Common myeloid progenitor, CD34-positive (primary cell): ENCODE data around the gene GMPR.

Experiments
- CTCF ChIA-PET: fragments of 350-600 bp; sonication (Branson Sonifier 250); formaldehyde crosslinking; loops from one replicate; lab custom pipeline; 2021; ENCODE audit warnings: antibody characterized with exemption; lab: Charles Lee
- POLR2A ChIA-PET: fragments of 350-600 bp; sonication (Branson Sonifier 250); formaldehyde crosslinking; loops from one replicate; lab custom pipeline; 2021; ENCODE audit warnings: antibody characterized with exemption; lab: Charles Lee
- DNase-seq, 3 donors: peaks; one replicate each; pipeline versions ENCODE4 v3.0.0 to v3.0.0-alpha.2; 2013
- H3K27ac ChIP-seq, 2 experiments: 1 replicate in 1 of 2; 2 replicates in 1 of 2; pipeline ENCODE4 v1.7.0; 2013; ENCODE audit warnings: inconsistent platforms in 2 of 2, low read length in 2 of 2, mild to moderate bottlenecking in 2 of 2, low read depth in 1 of 2, moderate library complexity in 1 of 2; ENCODE audit not compliant: severe bottlenecking in 2 of 2, insufficient read depth in 1 of 2, poor library complexity in 1 of 2
- H3K27me3 ChIP-seq, 5 experiments: replicated peaks in 2 of 5; 1 replicate in 3 of 5; 2 replicates in 2 of 5; pipeline versions ENCODE4 v1.6.1 to v1.7.0; 2013; ENCODE audit warnings: low read length in 4 of 5, mild to moderate bottlenecking in 2 of 5, moderate library complexity in 2 of 5, inconsistent platforms in 1 of 5; ENCODE audit not compliant: insufficient read depth in 5 of 5, control insufficient read depth in 4 of 5
- H3K36me3 ChIP-seq, 4 experiments: 1 replicate in 2 of 4; 2 replicates in 2 of 4; pipeline versions ENCODE4 v1.6.1 to v1.7.0; 2013; ENCODE audit warnings: low read length in 3 of 4, control low read depth in 1 of 4, mild to moderate bottlenecking in 1 of 4; ENCODE audit not compliant: control insufficient read depth in 4 of 4, insufficient read depth in 4 of 4
- H3K4me1 ChIP-seq, 4 experiments: 1 replicate in 3 of 4; 2 replicates in 1 of 4; pipeline versions ENCODE4 v1.6.1 to v1.7.1; 2013; ENCODE audit warnings: low read length in 3 of 4, mild to moderate bottlenecking in 3 of 4, control low read depth in 1 of 4, inconsistent platforms in 1 of 4, moderate library complexity in 1 of 4; ENCODE audit not compliant: control insufficient read depth in 4 of 4, insufficient read depth in 4 of 4; ENCODE audit errors: control extremely low read depth in 1 of 4
- H3K4me3 ChIP-seq, 7 experiments: 1 replicate in 4 of 7; 2 replicates in 3 of 7; pipeline versions ENCODE4 v1.5.1 to v1.7.0; 2013; ENCODE audit warnings: mild to moderate bottlenecking in 7 of 7, low read length in 6 of 7, moderate library complexity in 6 of 7, inconsistent platforms in 2 of 7, low read depth in 2 of 7, control low read depth in 1 of 7; ENCODE audit not compliant: insufficient read depth in 4 of 7, control insufficient read depth in 1 of 7; ENCODE audit errors: extremely low read depth in 1 of 7
- H3K9me3 ChIP-seq, 5 experiments: 1 replicate in 4 of 5; 2 replicates in 1 of 5; pipeline versions ENCODE4 v1.6.1 to v1.7.1; 2013; ENCODE audit warnings: low read length in 4 of 5, mild to moderate bottlenecking in 2 of 5, inconsistent platforms in 1 of 5, low read depth in 1 of 5, moderate library complexity in 1 of 5; ENCODE audit not compliant: control insufficient read depth in 4 of 5, insufficient read depth in 2 of 5; ENCODE audit errors: control extremely low read depth in 1 of 5
- WGBS: methylation state at CpG from one replicate; pipeline ENCODE4 v1.1.5; 2013; ENCODE audit not compliant: insufficient coverage; 5-methylcytosine and 5-hydroxymethylcytosine counted together

Gene GMPR

DNA sequence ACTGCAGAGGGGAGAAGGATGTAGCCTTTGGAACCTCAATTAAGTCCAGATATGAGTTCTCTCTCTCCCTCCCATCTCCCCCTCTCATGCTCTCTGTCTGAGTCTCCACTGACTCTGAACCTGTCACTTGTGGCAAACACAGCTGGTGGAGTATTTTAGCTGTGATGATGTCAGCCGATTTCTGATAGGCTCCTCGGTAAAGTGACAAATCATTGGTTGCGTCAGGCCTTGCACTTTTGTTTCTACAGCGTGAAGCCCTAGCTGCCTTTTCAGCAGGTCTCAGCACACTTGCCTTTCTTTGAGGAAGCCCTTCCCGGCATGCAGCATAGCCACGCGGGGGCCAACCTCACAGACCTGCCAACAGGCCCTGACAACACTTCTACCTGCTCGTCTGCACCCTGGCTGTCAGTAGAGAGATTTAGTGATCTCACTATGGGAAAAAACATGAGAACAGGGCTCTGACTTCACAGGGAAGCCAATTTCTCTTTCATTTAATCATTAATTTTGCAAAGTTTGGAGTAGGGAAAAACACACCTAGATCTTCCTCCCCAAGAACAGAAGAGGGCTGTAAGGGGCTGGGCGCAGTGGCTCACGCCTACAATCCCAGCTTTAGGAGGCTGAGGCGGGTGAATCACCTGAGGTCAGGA, 84.4 kb downstream of the GMPR start:
- CTCF ChIA-PET, result interaction anchor here (6.3 kb wide), 1 partner anchor 11 kb away, joined by 46 read pairs; no protein-coding TSS in a partner anchor
- no peak overlapping the region for H3K4me3 ChIP-seq
- 59% methylated on average over 8 of the region's 11 CpGs for WGBS
- peaks cover 0 to 17% (median 10%) of the 10 kb centered on the region in 4 experiments for H3K36me3 ChIP-seq
- peaks cover 0 to 3% (median 0%) of the 10 kb centered on the region in 5 experiments for H3K9me3 ChIP-seq
- DNase-seq, result peak; percentile 70 to 89 (median 83)
- H3K4me1 ChIP-seq, result peaks cover 18 to 40% (median 34%) of the 10 kb centered on the region in 4 experiments
- H3K27ac ChIP-seq, result peak overlapping the region in 1 of 2 experiments; percentile 26
- H3K27me3 ChIP-seq, result no peaks in the 10 kb centered on the region
- POLR2A ChIA-PET, result no interaction called here

DNA sequence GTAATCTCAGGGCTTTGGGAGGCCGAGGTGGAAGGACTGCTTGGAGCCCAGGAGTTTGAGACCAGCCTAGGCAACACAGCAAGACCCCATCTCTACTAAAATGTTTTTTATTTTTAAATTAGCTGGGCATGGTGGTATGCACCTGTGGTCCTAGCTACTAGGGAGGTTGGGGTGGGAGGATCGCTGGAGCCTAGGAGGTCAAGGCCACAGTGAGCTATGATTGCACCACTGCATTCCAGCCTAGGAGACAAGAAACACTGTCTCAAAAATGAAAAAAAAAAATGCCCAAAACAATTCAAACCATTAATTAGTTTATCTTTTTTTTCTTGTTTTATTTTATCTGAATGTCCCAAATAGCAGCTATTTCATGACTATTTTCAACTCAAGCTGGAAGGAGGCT, 85.8 kb downstream of the GMPR start:
- no peak overlapping the region for H3K4me3 ChIP-seq
- ChIA-PET POLR2A (no interaction called here), CTCF (interaction anchor here (1.0 kb wide), 1 partner anchor 17 kb away, joined by 4 read pairs; no protein-coding TSS in a partner anchor)
- no CpG with 5 or more reads among the region's 2 CpGs for WGBS
- no peak overlapping the region for H3K27ac ChIP-seq
- H3K27me3 ChIP-seq, result no peaks in the 10 kb centered on the region
- H3K4me1 ChIP-seq, result peaks cover 15 to 33% (median 27%) of the 10 kb centered on the region in 4 experiments
- H3K36me3 ChIP-seq, result peaks cover 0 to 20% (median 10%) of the 10 kb centered on the region in 4 experiments
- DNase-seq, result no peak
- H3K9me3 ChIP-seq, result peaks cover 0 to 3% (median 0%) of the 10 kb centered on the region in 5 experiments

DNA sequence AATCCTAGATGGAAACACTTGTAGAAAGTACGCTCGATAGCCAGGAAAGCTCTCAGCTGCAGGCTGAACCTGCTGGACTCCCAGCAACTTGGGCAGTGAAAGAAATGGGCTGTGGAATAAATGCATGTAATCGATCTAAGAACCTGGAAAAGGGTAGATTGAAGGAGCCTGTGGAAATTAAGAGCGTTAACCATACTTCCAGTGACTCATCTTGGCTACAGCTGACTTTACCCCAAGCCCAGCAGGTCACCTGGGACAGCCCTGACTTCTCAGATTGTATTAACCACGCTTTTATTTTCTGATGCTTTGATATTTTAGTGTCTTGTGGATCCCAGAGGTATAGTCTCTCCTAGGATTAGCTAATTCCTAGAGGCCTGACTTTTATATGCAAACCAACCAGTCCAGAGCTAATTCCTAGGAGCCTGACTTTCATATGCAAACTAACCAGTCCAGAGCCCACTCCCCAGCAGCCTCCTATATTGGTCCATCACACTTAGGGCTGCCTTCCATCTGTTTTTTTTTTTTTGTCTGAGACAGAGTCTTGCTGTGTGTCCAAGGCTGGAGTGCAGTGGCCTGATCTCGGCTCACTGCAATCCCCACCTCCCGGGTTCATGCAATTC, 86.3 kb downstream of the GMPR start:
- WGBS, result 93% methylated on average over 3 of the region's 7 CpGs
- Histone ChIP-seq H3K4me3 (no peak overlapping the region), H3K36me3 (peaks cover 0 to 20% (median 10%) of the 10 kb centered on the region in 4 experiments), H3K27me3 (no peaks in the 10 kb centered on the region), H3K9me3 (peaks cover 0 to 3% (median 0%) of the 10 kb centered on the region in 5 experiments), H3K4me1 (peaks cover 10 to 28% (median 22%) of the 10 kb centered on the region in 4 experiments), H3K27ac (no peak overlapping the region)
- peak in 1 of 3 donors; percentile 24 for DNase-seq
- ChIA-PET POLR2A (no interaction called here), CTCF (interaction anchor here (1.0 kb wide), 1 partner anchor 16 kb away, joined by 4 read pairs; no protein-coding TSS in a partner anchor)

DNA sequence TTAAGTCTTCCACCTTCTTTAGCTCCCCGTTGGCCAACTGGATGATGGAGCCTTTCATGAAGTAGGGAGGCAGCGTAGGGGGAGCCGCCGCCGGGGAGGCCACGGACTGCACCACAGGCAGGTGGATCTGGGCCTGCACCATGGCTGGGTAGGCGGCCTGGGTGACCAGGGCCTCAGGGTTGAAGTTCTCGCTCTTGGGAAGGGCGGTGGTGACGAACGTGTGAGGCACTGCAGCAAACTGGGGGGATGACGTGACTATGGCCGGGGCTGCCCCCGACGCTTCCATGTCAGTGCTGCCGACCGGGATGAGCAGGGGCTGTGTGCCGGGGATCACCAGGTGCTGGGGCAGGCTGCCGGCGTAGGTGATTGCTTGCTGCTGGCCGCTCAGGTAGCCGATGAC, 88.1 kb downstream of the GMPR start:
- H3K4me1 ChIP-seq, result peaks cover 5 to 13% (median 10%) of the 10 kb centered on the region in 4 experiments
- H3K36me3 ChIP-seq, result peaks cover 0 to 20% (median 10%) of the 10 kb centered on the region in 4 experiments
- H3K4me3 ChIP-seq, result no peak overlapping the region
- no peak overlapping the region for H3K27ac ChIP-seq
- POLR2A ChIA-PET, result no interaction called here
- 97% methylated on average over 17 of the region's 22 CpGs for WGBS
- DNase-seq, result no peak
- H3K9me3 ChIP-seq, result peaks cover 0 to 3% (median 0%) of the 10 kb centered on the region in 5 experiments
- no peaks in the 10 kb centered on the region for H3K27me3 ChIP-seq
- CTCF ChIA-PET, result no interaction called here

DNA sequence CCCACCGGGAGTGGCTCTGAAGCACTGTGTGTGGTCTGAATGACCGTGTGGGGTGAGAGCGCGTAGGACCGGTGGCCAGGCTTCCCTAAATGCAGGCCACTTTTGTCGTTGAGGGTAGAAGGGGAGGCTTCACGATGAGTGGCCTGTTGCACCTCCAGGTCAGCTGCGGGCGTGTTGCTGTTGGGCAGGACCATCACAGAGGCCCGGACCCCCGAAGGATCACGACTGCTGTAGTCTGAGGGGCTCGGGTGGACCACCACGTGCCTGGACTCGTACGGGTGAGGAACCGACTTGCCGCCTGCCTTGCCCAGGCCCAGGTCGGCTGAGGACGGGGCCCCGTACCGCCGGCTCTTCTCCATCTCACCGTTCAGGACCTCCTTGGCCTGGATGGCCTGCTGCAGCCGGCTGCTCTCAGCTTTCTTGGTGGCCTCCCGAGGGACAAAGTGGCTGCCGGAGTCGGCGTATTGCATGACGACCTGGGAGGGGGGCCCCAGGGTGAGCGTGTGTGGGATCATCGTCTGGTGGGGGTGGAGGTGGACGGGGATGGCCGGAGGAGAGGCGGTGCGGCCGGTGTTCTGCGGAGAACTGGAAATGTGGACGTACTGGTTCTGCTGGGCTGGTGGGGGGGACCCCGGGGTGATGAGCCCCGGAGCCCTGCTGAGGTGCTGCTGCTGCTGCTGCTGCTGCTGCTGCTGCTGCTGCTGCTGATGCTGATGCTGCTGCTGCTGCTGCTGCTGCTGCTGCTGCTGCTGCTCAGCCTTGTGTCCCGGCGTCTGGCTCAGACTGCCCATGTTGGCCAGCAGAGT, 88.8 kb downstream of the GMPR start:
- Histone ChIP-seq H3K4me1 (peaks cover 5 to 18% (median 14%) of the 10 kb centered on the region in 4 experiments), H3K27ac (no peak overlapping the region), H3K27me3 (no peaks in the 10 kb centered on the region), H3K4me3 (no peak overlapping the region), H3K36me3 (peaks cover 0 to 20% (median 10%) of the 10 kb centered on the region in 4 experiments), H3K9me3 (peaks cover 0 to 3% (median 0%) of the 10 kb centered on the region in 5 experiments)
- POLR2A ChIA-PET, result interaction anchor here (0.7 kb wide), 1 partner anchor 406 kb away, joined by 5 read pairs; no protein-coding TSS in a partner anchor
- DNase-seq, result no peak
- 98% methylated on average over 41 of the region's 43 CpGs for WGBS
- CTCF ChIA-PET, result interaction anchor here (3.9 kb wide), 1 partner anchor 9 kb away, joined by 19 read pairs; no protein-coding TSS in a partner anchor

DNA sequence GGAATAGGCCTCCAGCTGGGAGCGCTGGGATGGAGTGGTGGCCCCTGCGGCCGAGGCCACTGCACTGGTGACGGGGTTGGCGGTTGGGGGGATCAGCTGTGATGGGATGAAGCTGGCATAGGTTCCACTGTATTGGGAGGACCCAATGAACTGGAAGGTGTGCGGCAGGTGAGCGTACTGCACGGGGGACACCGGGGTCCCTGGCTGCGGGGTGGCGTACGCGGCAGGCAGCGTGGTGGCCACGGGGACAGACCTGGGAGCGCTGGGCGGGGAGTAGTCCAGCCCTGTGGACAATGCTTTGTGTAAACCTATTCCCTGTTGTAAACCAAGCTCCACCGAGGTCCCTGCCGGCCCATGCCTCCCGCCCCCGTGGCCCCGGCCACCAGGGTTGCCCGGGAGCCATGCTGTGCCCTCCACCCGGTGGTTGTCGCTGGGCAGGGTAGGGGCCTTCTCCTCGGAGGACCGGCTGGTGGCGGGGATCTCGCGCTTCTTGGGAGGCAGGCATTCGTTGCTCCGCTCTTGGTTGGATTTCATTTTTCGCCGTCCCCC, 89.5 kb downstream of the GMPR start:
- no peak overlapping the region for H3K4me3 ChIP-seq
- ChIA-PET CTCF (interaction anchor here (3.9 kb wide), 1 partner anchor 9 kb away, joined by 19 read pairs; no protein-coding TSS in a partner anchor), POLR2A (interaction anchor here (0.7 kb wide), 1 partner anchor 406 kb away, joined by 5 read pairs; no protein-coding TSS in a partner anchor)
- peaks cover 0 to 3% (median 0%) of the 10 kb centered on the region in 5 experiments for H3K9me3 ChIP-seq
- H3K27ac ChIP-seq, result no peak overlapping the region
- H3K4me1 ChIP-seq, result peaks cover 2 to 16% (median 11%) of the 10 kb centered on the region in 4 experiments
- DNase-seq, result no peak
- WGBS, result 96% methylated on average over 33 of the region's 34 CpGs
- H3K36me3 ChIP-seq, result peaks cover 0 to 20% (median 10%) of the 10 kb centered on the region in 4 experiments
- no peaks in the 10 kb centered on the region for H3K27me3 ChIP-seq
